ENCODE measurements around the gene SREBF1.

Gene SREBF1

DNA sequence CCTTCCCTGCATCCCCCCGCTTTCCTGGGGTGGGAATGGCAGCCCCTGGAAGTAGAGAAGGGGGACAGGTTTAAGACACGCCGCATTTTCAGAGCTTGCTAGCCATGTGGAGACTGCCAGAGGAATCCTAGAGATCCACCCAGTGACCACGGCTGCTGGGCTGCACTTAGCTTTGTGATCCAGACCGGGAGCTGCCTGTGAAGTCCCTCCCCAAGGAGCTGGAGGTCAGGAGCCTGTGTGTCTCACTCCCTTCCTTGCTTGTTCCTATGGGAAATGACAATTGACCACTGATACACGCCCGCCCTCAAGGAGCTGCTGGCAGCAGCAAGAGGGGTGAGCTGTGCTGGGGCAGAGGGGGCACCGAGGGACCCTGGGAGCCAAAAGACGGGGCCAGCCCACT lies 73.7 kb downstream of the SREBF1 start:
- no peak for DNase-seq (ENCODE audit: low read depth, low spot score)

DNA sequence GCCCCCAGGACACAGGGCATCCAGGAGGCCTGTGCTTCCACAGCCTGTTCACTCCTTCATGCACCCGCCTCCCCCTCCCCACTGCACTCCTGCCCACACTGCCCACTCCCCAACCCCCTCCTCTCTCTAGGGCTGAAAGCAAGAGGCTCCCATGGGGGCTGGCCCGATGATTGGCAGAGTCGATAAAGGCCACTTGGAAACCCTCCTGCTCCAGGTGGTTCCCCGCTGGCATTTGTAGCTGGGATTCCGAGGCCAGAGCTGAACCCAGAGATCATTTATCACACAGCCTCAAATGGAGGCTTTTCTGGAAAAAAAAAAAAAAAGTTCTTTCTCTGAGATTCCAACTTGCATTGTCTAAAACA lies 74.1 kb downstream of the SREBF1 start:
- DNase-seq (ENCODE audit: low read depth, low spot score), result no peak

Data from brain pericyte (primary cell).